ENCODE measurements around the gene NT5DC3.
A peak's percentile ranks its signal among the peaks of the same experiment; 100 is the strongest.
"Not testable (repeated sequence)": the region's sequence is repeated elsewhere in the genome, so short reads cannot be mapped to it uniquely, and the experiment has no call there.

The NT5DC3 gene

DNA sequence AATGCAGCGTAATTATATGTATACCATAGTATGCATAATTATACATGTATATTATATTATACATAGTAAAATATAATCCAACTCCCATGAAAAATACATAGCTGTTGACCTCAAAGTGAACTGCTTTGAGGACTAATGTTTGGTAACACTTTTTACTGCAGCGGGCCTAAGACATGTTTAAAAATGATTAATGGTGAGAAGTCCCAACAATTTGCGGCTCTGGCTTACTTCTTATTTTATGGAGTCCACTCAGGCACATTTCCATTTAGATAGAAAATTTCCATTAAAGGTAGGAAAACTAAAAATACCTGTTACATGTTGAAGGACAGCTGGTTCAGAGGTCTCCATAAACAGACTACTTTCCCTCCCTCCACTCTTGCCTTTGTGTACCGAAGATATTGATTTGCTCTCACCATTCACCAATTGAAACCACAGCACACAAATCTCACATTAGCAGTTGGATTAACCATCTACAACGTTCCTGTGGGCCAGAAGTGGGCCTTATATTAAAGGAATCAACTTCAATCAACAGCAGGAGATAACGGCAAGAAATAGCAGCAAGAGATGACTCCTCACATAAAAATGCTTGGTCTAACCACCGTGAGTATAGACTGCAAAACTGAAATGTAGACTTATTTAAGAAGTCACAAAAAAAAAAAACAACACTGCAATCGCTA lies 14.1 kb upstream of the NT5DC3 start:
- DNase-seq, result peak; percentile 67

DNA sequence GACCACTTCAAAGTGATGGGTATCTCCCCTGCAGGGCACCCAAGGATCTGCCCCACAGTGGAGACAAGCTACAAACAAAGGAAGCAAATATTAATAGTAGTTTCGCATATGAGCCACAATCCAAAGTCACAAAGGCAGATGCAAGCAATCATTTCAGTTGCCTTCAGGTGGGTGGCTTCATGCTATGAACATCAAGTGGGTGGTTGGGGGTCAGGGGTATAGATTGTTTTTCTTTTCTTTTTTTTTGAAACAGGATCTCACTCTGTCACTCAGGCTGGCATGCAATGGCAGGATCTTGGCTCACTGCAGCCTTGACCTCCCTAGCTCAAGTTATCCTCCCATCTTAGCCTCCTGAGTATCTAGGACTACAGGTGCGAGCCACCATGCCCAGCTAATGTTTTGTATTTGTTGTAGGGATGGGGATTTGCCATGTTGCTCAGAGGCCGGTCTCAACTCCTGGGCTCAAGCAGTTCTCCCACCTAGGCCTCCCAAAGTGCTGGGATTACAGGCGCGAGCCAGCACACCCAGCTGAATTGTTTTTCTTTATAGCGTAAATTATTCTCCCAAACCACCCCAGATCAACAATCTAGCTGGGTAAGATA lies 13.4 kb upstream of the NT5DC3 start:
- DNase-seq, result no peak

- no peak for DNase-seq
Measured at GRCh38 chr12:103852498-103852997, 11.5 kb upstream of the NT5DC3 start.

GRCh38 chr12:103851127-103851526 lies 10.1 kb upstream of the NT5DC3 start:
- no peak for DNase-seq

DNA sequence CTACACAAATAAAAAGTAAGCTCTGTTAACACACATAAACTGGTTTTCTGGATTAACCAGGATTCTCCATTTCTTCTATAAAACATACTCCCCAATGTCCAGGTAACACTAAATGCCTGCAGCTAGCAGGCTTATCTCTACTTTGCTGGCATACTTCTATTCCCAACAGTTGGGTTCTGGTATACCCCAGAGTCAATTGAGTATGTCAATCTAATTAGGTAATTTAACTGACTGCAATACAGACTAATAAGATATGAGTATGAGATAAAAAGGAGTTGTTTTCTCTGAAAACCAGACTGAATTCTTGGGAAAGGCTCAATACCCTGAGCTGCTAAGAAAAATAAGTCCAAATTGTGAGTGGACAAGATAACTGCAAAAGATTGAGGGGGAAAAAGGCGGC lies 9.4 kb upstream of the NT5DC3 start:
- no peak for DNase-seq

DNA sequence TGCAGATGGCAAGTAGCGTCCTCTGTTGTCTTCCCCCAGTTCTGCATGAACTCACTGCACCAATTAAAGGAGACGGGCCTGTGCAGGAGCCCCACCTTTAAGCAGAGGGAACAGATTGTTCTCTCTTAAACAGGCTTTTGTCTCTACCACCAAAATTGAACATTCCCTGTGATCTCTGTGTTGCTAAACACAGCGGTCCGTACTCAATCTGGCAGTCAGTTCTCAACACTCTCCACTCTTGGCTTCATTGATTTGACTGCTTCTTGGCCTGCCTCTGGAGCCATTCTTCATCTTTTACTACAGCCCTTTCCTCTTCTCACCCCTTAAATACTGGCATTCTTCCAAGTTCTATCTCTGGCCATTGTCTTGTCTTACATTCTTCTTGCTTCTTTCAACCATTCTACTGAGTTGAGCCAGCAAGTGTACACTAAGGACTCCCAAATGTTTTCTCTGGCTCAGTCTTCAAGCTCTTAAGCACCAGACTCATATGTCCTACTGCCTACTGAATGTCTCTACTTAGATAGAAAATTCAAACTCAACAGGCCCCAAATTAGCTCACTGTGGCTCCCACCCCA lies 8.0 kb upstream of the NT5DC3 start:
- DNase-seq, result no peak

DNA sequence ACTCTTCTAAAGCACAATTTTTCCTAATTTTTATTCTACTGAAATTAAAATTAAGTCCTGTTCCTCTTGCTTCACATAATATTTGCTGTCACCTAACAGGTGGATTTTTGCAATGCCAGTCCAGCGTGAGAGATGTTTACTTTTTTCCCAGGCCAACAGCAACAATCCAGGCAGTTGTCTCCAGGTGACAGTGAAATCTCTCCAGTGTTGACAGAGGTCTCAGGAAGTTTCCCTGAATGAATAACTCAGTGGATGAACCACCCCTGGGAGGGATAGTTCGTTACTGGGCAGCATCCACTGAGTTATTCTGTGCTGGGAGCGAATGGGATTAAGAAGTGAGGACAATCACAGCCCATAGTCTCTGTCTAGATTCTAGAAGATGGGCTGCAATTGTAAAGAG lies 7.1 kb upstream of the NT5DC3 start:
- DNase-seq, result no peak

DNA sequence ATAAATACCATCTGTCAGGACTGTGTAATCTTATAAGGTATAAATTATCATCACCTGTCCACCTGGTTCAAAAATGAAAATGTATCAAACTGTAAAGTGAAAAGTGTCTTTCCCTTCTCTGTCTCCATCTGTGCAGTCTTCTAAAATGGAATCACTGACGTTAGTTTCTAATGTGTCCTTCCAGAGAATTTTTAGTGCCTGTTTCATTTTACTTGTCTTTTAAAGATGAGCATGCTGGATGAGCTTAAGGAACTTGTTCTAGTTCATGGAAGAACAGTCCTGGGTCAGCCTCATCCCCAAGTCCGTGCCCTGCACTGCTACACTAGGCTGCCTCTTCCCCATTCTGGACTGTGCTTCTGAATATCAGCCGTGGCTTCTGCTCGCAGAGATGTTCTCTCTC lies 5.4 kb upstream of the NT5DC3 start:
- DNase-seq, result no peak

DNA sequence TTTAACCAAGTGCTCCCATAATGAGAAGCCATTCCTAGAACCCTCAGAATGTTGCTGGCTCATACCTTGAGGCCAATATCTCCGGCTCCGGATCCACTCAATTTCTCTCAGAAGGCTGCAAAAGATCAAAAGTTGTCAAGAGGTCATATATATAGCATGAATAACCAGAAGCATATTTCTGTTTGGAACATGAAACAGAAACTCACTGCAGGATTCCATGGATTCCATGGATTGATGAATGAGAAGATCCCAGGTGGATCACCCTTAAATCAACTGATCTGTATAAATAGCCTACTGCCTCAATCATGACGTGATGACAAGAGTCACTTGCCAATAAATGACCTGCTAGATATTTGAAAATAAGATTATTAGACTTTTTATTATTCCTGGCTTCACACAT lies 3.3 kb upstream of the NT5DC3 start:
- peak; percentile 28 for DNase-seq

GRCh38 chr12:103841690-103842584 lies 903 bp upstream of the NT5DC3 start:
- peak; percentile 48 for DNase-seq

DNA sequence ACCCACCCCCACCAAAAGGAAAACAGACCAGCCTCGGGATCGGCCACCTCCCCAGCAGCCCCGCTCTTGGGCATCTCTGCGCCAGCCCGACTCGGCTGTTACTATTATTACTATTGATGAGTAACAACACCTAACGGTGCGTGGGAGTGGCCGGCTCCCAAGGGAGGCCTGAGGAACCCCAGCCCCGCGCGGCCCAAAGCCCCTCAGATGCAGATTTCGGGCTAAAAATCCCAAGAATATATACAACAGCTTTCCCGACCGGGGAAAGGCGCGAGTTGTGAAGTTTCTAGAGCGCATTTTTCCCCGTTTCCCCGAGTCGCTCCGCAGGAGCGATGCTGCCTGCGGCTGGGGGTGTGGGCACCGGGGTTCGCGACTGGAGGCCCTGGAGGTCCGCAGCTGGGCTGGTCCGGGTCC lies 565 bp downstream of the NT5DC3 start:
- no peak for DNase-seq

- DNase-seq, result no peak
Measured at GRCh38 chr12:103839609-103840461, 1.2 kb downstream of the NT5DC3 start.

DNA sequence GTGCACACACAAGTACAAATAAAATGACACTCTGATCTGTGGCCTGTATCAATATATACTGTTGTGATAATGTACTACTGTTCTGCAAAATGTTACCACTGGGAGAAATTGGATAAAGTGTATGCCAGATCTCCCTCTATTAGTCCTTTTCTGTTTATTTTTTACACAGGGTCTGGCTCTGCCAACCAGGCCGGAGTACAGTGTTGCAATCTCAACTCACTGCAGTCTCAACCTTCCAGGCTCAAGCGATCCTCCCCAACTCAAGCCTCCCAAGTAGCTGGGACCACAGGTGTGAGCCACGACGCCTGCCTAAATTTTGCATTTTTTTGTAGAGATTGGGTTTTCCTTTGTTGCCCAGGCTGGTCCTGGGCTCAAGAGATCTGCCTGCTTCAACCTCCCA lies 1.9 kb downstream of the NT5DC3 start:
- no peak for DNase-seq

GRCh38 chr12:103838254-103838914 lies 2.6 kb downstream of the NT5DC3 start:
- DNase-seq, result no peak

- no peak for DNase-seq
Measured at GRCh38 chr12:103836345-103836744, 4.7 kb downstream of the NT5DC3 start.

- not testable (repeated sequence) for DNase-seq
Measured at GRCh38 chr12:103835747-103836335, 5.2 kb downstream of the NT5DC3 start.

GRCh38 chr12:103834942-103835341 lies 6.1 kb downstream of the NT5DC3 start:
- no peak for DNase-seq

DNA sequence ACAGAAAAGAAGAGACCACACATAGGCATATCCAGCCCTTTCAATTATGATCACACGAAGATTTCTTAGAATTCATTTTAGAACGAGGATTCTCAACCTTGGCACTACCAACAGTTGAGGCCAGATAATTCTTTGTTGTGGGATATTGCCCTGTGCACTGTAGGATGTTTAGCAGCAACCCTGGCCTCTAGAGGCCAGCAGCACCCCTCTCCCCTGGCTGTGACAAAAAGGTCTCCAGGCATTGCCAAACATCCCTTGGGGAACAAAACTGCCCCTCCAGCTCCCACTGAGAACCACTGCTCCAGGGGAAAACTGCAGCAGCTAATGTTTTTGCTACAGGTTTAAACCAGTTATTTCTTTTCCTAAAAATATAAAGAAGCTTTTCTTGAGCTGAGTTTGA lies 7.1 kb downstream of the NT5DC3 start:
- DNase-seq, result no peak

GRCh38 chr12:103833095-103833775 lies 7.8 kb downstream of the NT5DC3 start:
- DNase-seq, result peak; percentile 78
